AG09309 (cell line): ENCODE data around the gene TPM4.

Experiments
- DNase-seq: peaks from one replicate; pipeline ENCODE4 v3.0.0-alpha.2; 2010; ENCODE audit warnings: low read depth
- H3K4me3 ChIP-seq: 2 replicates; pipeline ENCODE4 v1.5.1; 2011; ENCODE audit warnings: mild to moderate bottlenecking, low read depth, low read length, moderate library complexity; ENCODE audit not compliant: control insufficient read depth
- CTCF ChIP-seq: IDR thresholded peaks from 2 replicates; pipeline ENCODE4 v1.5.1; 2011; ENCODE audit warnings: mild to moderate bottlenecking, low read depth, low read length, inconsistent platforms; ENCODE audit not compliant: insufficient read depth, control insufficient read depth; ENCODE audit errors: missing control alignments

Gene TPM4

DNA sequence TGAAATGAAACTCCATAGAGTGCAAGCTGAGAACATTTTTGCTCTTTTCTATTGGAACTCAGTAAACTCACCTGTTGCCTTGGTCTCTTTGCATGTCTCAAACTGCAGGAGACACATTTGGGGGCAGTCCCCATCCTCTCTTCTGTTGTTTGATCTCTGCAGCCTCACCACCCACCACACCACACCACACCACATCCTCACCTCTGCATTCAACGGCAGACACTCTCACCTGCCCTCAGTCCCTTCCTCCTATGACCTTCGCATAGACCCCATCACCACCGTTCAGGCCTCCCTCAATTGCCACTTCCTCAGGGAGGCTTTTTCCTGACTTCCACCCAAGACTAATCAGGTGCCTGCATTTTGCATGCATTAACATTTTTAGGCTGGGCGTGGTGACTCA is 14.4 kb upstream of the TPM4 start:
- no peak overlapping the region for H3K4me3 ChIP-seq
- DNase-seq: no peak
- no peak for TF ChIP-seq CTCF

DNA sequence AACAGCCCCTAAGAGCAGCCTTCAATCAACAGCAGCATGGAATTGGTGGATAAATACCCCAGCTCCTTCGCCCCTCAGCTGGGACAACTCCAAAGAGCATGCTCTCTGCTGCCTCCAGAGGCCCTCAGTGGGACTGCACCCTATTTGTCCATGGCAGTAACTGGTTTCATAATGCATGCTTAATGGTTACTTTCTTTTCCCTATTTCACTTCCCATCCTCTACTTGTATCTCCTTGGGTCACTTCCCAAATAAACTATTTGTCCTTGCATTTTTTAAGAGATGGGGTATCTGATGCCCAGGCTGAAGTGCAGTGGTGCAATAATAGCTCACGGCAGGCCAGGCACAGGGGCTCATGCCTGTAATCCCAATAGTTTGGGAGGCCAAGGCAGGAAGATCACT is 13.5 kb upstream of the TPM4 start:
- TF ChIP-seq CTCF: peak; percentile 84
- no peak overlapping the region for H3K4me3 ChIP-seq
- DNase-seq: no peak

DNA sequence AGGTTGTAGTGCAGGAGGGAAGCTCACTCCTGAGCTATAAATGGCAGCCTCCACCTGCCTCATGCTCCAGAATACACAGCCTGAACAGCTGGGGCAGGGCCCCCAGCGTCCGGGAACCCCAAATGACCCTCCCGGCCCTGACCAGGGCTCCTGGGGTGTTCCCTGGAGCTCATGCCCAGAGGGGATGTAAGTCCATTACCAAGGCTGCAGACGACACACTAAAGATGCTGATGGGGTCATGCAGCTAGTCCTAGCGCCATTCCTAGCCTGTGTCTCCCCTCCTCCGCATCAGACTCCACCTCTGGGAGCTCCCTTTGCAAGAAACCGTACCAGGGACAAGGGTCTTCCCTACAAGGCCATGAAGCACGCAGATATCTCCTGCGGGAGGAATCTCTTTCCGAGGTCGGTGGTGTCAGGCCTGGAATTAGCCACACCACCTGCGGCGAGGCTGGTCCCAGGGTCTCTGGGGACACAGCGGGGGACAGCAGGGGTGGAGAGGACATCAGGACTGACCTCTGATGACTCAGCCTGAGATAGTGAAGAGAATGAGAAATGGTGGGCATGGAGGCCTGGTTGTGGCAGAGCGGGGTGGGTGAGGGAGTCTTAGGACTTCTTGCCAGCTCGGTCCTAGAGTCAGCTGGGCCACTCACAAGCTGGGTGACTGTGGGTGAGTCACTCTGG is 11.9 kb upstream of the TPM4 start:
- no peak for TF ChIP-seq CTCF
- DNase-seq: no peak
- H3K4me3 ChIP-seq: no peak overlapping the region

- peak; percentile 10 for TF ChIP-seq CTCF
- no peak overlapping the region for H3K4me3 ChIP-seq
- DNase-seq: no peak
Measured at GRCh38 chr19:16066611-16067104, 9.6 kb upstream of the TPM4 start.

DNA sequence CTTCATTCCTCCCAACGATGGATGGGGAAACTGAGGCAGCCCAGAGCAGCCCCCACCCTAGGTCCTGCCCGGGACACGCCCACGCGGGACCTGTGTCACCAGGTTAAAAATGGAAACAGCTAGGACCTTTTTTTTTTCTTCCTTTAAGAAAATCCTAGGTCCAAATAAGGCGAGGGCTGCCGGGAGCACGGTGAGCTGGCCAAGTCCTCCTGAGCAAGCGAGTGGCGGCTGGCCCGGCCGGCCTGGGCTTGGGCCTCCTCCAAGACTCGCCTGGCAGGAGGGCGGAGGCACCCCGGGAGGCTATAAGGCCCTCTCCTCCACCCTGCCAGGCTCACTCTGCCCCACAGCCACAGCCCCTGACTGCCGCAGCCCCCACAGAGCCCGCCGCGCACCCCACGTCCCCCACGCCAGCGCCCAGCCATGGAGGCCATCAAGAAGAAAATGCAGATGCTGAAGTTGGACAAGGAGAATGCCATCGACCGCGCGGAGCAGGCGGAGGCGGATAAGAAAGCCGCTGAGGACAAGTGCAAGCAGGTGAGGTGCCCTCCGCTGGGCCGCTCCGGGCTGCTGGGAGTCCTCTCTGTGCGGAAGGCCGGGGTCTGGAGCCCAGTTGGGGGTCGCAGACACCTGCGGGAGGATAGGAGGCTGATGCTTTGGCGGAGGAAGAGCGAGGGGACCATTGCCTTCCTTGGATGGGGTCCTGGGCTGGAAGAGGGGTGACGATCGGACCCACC is 8.9 kb upstream of the TPM4 start:
- peak; percentile 69 for DNase-seq
- TF ChIP-seq CTCF: no peak
- H3K4me3 ChIP-seq: peak overlapping the region; percentile 39

DNA sequence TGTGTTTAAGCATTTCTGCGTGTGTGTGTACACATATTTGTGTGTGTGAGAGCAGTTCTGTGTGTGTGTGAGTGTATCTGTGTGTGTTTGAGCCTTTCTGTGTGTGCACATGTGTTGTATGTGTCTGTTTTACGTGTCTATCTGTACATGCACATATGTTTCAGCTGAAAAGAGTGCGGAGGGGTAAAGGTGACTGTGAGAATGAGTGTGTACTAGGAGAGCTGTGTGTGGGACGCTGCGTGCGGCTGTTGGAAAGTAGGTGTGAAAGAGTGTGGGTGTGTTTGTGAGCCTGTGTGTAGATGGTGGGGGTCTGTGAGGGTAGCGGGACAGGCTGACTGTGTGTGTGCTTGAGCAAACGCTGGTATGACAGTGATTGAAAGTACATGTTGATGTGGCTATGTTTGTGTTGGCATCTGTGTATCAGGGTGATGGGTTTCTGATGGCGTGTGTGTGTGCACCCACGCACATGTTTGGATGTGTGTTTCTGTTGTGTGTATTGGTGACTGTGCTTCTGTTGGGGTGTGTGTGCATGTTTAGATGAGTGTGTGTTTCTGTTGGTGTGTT is 7.5 kb upstream of the TPM4 start:
- peak overlapping the region; percentile 30 for H3K4me3 ChIP-seq
- no peak for DNase-seq
- no peak for TF ChIP-seq CTCF
